NB4 (cell line): ENCODE data around the gene EAF1.
"Not testable (repeated sequence)": the region's sequence is repeated elsewhere in the genome, so short reads cannot be mapped to it uniquely, and the experiment has no call there.

ENCODE experiments used
- DNase-seq: peaks from one replicate; pipeline ENCODE4 v3.0.0; 2010; ENCODE audit warnings: low read depth
- H3K4me3 ChIP-seq: one replicate; pipeline ENCODE4 v1.5.1; 2011; ENCODE audit warnings: mild to moderate bottlenecking, low read depth, low read length, moderate library complexity
- MYC ChIP-seq: IDR thresholded peaks from 2 replicates; pipeline ENCODE4 v1.6.1; 2011; ENCODE audit warnings: low read depth, low read length
- POLR2A ChIP-seq: IDR thresholded peaks from 2 replicates; pipeline ENCODE4 v1.6.1; 2011; ENCODE audit warnings: mild to moderate bottlenecking; ENCODE audit not compliant: insufficient read length; ENCODE audit errors: extremely low read depth
- TF ChIP-seq, protein P1 (sequence below): IDR thresholded peaks from one replicate; pipeline ENCODE4 v1.5.1; 2012; ENCODE audit warnings: low read depth, low read length
- TF ChIP-seq, protein P2 (sequence below): IDR thresholded peaks from 2 replicates; pipeline ENCODE4 v1.6.1; 2011; ENCODE audit warnings: low read depth, low read length

EAF1 gene

DNA sequence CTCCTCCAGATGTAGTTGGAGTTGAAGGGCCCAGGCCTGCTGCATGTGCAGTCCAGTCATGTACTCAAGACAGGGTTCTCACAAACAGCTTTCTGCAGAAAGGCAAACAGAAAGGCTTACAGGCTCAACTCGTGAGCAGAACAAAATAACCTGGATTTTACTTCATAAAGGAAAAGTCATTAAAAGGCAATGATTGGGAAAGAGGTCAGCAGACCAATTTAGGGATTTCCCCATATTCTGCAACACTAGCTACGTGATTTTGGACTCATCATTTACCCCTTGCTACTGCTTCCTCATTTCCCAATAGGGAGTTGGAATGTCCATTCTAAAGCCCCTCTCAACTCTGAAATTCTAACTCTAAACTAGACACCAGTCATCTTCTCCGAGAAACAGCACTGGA is 18.2 kb upstream of the EAF1 start:
- TF ChIP-seq POLR2A (no peak), MYC (no peak)
- TF ChIP-seq, protein P1, sequence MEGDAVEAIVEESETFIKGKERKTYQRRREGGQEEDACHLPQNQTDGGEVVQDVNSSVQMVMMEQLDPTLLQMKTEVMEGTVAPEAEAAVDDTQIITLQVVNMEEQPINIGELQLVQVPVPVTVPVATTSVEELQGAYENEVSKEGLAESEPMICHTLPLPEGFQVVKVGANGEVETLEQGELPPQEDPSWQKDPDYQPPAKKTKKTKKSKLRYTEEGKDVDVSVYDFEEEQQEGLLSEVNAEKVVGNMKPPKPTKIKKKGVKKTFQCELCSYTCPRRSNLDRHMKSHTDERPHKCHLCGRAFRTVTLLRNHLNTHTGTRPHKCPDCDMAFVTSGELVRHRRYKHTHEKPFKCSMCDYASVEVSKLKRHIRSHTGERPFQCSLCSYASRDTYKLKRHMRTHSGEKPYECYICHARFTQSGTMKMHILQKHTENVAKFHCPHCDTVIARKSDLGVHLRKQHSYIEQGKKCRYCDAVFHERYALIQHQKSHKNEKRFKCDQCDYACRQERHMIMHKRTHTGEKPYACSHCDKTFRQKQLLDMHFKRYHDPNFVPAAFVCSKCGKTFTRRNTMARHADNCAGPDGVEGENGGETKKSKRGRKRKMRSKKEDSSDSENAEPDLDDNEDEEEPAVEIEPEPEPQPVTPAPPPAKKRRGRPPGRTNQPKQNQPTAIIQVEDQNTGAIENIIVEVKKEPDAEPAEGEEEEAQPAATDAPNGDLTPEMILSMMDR, result no peak
- TF ChIP-seq, protein P2, sequence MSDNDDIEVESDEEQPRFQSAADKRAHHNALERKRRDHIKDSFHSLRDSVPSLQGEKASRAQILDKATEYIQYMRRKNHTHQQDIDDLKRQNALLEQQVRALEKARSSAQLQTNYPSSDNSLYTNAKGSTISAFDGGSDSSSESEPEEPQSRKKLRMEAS, result no peak
- no peak overlapping the region for H3K4me3 ChIP-seq
- no peak for DNase-seq

DNA sequence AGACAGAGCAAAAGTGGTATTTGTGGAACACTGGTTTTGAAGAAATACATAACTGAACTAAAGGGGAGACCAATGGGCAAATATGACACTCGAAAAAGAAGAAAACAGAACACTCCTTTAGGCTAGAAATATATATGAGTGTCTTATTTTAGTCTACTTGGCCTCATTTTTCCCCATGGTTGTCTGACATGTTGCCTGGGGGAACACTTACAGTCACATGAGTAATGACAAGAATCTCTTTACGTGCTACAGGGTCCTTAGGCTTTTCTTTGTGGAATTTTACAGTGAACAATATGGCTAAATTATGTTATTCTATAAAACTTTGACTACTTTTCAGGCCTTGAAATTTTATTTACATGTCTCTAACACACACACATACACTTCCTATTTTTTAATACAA is 17.6 kb upstream of the EAF1 start:
- H3K4me3 ChIP-seq, result no peak overlapping the region
- TF ChIP-seq, protein P1, result no peak
- TF ChIP-seq MYC (no peak), POLR2A (no peak)
- TF ChIP-seq, protein P2, result no peak
- no peak for DNase-seq

DNA sequence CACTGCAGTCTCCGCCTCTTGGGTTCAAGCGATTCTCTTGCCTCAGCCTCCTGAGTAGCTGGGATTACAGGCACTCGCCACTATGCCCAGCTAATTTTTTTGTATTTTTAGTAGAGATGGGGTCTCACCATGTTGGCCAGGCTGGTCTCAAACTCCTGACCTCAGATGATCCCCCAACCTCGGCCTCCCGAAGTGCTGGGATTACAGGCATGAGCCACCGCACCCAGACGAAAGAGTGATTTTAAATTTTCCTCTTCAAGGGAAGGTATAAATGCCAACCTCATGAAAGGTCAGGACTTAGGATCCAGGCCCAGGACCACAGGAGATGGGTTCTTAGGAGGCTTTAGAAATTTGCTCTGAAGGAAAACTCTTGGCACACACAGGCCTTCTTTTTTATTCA is 16.4 kb upstream of the EAF1 start:
- not testable (repeated sequence) for H3K4me3 ChIP-seq

DNA sequence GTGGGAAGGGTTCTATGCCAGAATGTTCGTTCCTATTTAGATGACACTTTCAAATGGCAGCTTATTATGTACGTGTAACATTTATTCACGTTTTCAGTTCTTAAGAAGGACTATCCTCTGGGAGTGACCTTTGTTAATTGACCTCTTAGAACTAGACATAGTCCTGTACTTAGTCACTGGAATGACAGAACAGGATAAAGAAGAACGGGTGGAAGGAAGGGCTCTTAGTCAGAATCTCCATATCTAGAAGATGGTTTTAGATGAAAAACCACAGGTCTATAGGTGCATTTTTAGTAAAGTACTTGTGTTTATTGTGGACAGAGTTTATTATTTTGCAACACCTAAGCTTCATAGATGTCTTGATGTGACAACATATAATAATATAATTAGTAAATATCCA is 6.5 kb upstream of the EAF1 start:
- TF ChIP-seq, protein P2, result no peak
- TF ChIP-seq POLR2A (no peak), MYC (no peak)
- TF ChIP-seq, protein P1, result no peak
- H3K4me3 ChIP-seq, result no peak overlapping the region
- no peak for DNase-seq

More for the DNA sequence above, 16.4 kb upstream of the EAF1 start:
- DNase-seq, result not testable (repeated sequence)

DNA sequence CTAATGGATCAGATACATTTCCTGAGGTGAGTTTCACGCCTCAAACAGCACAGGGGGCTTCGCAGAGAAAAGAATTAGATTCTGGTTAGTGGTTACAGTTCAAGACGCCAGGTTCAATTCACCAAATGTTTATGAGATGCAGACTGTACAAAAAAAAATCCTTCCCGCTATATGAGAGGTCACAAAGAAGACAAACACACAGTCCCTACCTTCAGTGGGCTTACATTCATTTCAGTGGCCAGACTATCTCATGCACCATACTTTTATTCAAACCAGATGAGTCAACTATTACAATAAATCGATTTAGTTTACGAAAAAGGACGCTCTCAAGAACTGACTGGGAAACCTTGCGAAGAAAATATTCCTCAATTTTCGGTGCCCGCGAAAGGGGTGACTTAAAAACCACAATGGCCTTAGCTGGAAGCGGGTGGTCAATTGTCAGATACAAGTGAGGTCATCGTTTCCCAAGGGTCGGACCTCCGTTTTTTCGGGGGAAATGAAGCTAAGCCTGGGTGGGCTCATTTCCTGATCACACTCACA is 749 bp upstream of the EAF1 start:
- H3K4me3 ChIP-seq, result peak overlapping the region; percentile 90
- TF ChIP-seq POLR2A, result no peak
- TF ChIP-seq, protein P1, result no peak
- no peak for TF ChIP-seq MYC
- TF ChIP-seq, protein P2, result no peak

DNA sequence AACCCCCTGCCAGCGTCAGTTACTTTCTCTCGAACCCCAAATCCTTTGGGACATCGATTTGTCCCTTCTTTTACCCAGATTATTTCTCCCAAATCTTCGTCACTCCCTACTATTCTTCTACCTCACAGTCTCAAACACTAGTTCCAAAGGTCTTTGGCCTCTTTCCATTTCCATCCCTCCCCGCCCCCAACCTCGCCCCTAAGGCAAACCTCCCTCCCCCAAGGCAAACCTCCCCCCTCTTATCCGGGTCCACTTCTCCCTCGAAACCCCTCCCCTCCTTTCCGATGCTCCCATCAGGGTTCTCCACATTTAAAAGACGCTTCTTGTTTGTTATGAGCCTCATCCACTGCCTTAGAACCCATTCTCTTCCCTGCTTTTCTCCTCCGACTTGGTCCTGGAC is 583 bp downstream of the EAF1 start:
- H3K4me3 ChIP-seq, result peak overlapping the region; percentile 90
- DNase-seq, result no peak
- TF ChIP-seq, protein P2, result no peak
- no peak for TF ChIP-seq POLR2A
- TF ChIP-seq MYC, result no peak
- TF ChIP-seq, protein P1, result no peak

More for the DNA sequence above, 749 bp upstream of the EAF1 start:
- no peak for DNase-seq
